ENCODE results near the gene SIK3.

SIK3 gene

DNA sequence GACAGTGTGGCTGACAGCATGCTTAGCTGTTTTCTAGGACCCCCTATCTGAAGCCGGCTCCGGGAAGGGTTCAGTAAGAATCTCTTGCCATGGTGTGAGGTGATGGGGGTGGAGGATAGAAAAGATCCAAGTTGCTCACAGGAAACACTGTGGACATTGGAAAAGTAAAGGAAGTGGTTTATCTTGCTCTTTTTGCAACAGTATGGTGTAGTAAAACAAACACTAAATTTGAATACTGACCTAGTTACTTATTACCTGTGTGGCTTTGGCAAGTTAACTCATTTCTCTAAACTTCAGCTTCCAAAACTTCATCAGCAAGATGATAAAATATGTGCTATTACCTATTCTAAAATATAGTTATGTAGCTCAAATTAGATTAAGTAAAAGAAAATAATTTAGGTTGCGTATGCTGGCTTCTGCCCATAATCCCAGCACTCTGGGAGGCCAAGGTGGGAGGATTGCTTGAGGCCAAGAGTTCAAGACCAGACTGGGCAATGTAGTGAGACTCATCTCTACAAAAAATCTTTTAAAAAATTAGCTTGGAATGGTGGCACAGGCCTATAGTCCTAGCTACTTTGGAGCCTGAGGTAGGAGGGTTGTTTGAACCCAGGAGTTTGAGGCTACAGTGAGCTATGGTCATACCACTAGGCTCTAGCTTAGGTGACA, 209.2 kb downstream of the SIK3 start:
- TF ChIP-seq, protein P1, sequence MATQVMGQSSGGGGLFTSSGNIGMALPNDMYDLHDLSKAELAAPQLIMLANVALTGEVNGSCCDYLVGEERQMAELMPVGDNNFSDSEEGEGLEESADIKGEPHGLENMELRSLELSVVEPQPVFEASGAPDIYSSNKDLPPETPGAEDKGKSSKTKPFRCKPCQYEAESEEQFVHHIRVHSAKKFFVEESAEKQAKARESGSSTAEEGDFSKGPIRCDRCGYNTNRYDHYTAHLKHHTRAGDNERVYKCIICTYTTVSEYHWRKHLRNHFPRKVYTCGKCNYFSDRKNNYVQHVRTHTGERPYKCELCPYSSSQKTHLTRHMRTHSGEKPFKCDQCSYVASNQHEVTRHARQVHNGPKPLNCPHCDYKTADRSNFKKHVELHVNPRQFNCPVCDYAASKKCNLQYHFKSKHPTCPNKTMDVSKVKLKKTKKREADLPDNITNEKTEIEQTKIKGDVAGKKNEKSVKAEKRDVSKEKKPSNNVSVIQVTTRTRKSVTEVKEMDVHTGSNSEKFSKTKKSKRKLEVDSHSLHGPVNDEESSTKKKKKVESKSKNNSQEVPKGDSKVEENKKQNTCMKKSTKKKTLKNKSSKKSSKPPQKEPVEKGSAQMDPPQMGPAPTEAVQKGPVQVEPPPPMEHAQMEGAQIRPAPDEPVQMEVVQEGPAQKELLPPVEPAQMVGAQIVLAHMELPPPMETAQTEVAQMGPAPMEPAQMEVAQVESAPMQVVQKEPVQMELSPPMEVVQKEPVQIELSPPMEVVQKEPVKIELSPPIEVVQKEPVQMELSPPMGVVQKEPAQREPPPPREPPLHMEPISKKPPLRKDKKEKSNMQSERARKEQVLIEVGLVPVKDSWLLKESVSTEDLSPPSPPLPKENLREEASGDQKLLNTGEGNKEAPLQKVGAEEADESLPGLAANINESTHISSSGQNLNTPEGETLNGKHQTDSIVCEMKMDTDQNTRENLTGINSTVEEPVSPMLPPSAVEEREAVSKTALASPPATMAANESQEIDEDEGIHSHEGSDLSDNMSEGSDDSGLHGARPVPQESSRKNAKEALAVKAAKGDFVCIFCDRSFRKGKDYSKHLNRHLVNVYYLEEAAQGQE (IDR thresholded peaks at IDR 0.05; ENCODE audit: insufficient read depth in 1 of 2, low read depth in 2 of 2, low read length in 2 of 2): no peak
- TF ChIP-seq TAF1 (IDR thresholded peaks at IDR 0.05; ENCODE audit: borderline replicate concordance, insufficient read depth, low read length) (no peak), FOXP2 (optimal IDR thresholded peaks at IDR 0.05; ENCODE audit: borderline replicate concordance, extremely low read depth, extremely low read length, insufficient read depth) (no peak), POLR2AphosphoS5 (IDR thresholded peaks at IDR 0.05; ENCODE audit: low read depth, low read length) (no peak), SIN3A (IDR thresholded peaks at IDR 0.05; ENCODE audit: borderline replicate concordance, insufficient read depth, low read length) (no peak)

DNA sequence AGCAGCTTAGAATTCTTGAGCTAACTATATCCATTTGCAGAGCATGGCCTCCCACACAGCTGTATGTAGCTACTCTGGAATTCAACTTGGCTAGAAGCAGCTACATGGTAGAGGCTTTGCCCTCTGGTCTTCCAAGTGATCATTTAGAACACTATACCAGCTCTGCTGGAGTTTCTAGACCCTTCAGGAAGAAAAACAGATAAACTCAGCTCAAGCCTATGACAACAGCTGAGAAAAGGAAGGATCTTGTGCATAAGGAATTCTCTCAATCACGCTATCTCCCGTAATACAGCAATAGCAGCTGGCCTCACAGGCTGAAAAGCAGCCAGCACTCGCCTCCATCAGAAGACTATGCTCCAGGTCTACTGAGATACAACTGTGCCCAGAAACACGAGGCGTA, 210.2 kb downstream of the SIK3 start:
- TF ChIP-seq, protein P1 (IDR thresholded peaks at IDR 0.05; ENCODE audit: insufficient read depth in 1 of 2, low read depth in 2 of 2, low read length in 2 of 2): no peak
- TF ChIP-seq TAF1 (IDR thresholded peaks at IDR 0.05; ENCODE audit: borderline replicate concordance, insufficient read depth, low read length) (no peak), SIN3A (IDR thresholded peaks at IDR 0.05; ENCODE audit: borderline replicate concordance, insufficient read depth, low read length) (no peak), FOXP2 (optimal IDR thresholded peaks at IDR 0.05; ENCODE audit: borderline replicate concordance, extremely low read depth, extremely low read length, insufficient read depth) (no peak), POLR2AphosphoS5 (IDR thresholded peaks at IDR 0.05; ENCODE audit: low read depth, low read length) (no peak)

DNA sequence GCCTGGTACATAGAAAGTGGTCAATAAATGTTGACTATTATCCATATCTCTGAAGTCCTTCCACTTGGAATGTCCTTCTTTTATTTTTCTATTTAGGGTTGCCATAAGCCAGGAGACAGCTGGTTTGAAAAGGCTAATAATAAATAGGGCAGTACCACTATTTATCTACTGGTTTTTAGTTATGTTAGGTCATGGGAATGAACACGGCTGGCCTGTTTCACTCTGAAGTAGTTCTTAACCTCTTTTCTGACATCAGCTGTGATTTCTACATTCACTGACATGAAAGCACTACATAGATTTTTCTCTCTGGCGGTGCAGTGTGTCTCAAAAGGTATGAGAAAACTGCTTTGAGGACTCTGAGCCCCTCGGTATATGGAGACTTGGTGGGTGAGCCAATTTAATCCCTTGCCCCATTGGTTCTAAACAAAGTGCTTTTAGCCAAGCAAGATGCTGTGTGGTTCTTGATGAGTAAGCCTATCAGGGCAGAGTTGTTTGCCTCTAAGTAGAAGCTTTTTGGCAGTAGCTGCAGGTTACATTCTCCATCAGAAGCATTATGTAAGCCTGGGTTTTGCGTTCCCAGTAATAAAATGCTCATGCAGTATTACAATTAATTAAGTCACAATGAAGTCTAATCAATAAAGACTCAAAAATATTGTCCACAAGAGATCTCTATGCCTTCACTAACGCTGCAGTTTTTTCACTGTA, 212.1 kb downstream of the SIK3 start:
- TF ChIP-seq SIN3A (IDR thresholded peaks at IDR 0.05; ENCODE audit: borderline replicate concordance, insufficient read depth, low read length) (no peak), POLR2AphosphoS5 (IDR thresholded peaks at IDR 0.05; ENCODE audit: low read depth, low read length) (no peak), FOXP2 (optimal IDR thresholded peaks at IDR 0.05; ENCODE audit: borderline replicate concordance, extremely low read depth, extremely low read length, insufficient read depth) (no peak), TAF1 (IDR thresholded peaks at IDR 0.05; ENCODE audit: borderline replicate concordance, insufficient read depth, low read length) (no peak)
- TF ChIP-seq, protein P1 (IDR thresholded peaks at IDR 0.05; ENCODE audit: insufficient read depth in 1 of 2, low read depth in 2 of 2, low read length in 2 of 2): no peak

DNA sequence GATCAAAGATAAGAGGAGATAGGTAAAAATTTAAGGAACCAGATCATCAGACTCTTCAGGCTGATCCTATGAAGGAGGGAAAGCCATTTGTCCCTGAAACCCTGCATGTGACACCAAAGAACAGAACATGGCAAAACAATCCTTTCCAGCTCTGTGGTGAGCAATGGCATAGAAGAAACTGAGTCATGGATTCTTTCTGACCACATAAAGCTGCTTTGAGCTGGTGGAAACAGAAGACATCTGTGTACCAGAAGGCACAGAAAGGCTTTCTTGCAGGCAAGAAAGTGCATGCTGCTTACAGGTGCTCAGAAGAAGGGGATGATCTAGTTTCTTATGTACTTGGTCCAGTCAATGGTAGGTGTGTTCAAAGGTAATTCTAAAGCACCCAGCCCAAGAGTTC, 215.8 kb downstream of the SIK3 start:
- TF ChIP-seq FOXP2 (optimal IDR thresholded peaks at IDR 0.05; ENCODE audit: borderline replicate concordance, extremely low read depth, extremely low read length, insufficient read depth) (no peak), SIN3A (IDR thresholded peaks at IDR 0.05; ENCODE audit: borderline replicate concordance, insufficient read depth, low read length) (no peak), TAF1 (IDR thresholded peaks at IDR 0.05; ENCODE audit: borderline replicate concordance, insufficient read depth, low read length) (no peak), POLR2AphosphoS5 (IDR thresholded peaks at IDR 0.05; ENCODE audit: low read depth, low read length) (no peak)
- TF ChIP-seq, protein P1 (IDR thresholded peaks at IDR 0.05; ENCODE audit: insufficient read depth in 1 of 2, low read depth in 2 of 2, low read length in 2 of 2): no peak
